ENCODE results near the gene PPP1R14D.

PPP1R14D gene

DNA sequence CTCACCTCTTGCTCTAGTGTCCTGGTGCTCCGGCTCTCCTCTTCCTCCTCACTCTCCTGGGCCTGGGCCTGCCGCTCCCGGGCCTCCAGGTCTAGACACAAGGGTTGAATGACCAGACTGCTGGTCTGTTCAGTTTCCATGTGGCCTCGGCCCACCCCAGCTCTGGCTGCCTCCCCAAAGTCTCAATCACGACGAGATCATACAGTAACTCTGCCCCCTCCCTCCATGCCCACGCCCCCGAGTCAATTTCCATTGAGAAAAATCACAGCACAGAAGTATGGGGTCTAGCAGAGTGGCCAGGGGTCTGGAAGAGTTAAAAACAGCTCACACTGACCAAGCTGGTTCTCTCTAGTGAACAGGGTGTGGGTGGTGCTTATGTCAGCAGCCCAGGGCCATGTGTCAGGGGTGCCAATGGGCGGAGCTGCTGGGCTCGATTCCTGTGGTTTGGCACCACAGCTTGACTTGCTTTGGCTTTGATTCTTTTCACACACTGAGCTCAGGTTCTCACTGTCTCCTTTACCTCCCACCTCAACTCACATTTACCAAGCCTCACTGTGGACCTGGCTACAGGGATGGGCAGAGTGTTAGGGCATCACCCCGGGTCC is 51.9 kb downstream of the PPP1R14D start:
- peak; percentile 75 for DNase-seq

DNA sequence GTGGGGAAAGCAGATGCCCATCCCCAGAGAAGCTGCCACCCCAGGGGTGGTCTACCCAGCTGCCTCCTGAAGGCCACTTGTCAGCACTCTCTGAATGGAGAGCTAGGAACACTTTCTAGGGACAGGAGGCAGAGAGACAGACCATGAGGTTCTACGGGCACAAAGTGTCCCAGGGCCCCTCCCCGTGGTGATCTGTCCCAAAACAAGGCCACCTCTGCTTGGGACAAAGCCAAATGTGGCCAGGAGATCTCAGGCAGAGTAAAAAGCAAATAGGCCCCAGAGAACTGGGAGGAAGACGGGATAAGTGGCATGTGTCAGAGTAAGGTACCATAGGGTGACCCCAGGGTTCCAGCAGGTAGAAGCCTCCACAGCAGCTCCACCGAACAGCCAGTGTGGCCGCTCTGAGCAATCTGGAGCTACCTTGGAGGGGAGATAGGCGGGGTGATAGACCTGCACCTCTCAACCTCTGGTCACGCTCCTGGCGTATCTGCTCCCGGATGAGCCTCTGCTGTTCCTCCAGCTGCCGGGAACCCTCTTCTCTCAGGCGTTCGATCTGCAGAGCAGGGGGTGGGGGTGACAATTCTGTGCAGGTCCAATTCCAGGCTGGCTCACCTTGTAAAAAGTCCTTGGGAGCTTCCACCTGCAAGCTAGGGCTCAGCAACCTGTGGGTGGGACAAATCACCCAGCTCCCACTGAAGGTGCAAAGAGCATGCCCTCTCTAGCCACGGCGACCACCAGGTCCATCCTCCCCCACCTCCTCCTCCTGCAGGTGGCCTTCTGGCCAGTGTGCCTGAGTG is 52.6 kb downstream of the PPP1R14D start:
- no peak for DNase-seq

DNA sequence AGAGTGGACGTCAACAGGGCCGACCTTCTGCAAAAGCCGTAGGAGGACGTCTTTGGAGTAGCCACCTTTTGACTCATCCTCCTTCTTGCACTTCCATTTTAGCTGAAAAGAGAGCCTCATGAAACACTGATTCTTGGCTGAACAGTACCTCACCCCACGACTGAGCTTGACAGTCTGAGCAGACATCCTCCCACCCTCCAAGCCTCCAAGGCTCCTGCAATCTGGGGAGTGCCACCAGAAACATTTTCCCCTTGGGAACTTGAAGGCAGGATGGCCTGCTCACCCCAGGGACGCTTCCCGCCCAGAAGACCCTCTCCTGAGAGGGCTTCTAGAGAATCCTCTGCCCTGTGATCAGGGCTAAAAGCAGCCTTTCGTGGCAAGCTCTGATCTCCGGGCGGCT is 53.5 kb downstream of the PPP1R14D start:
- DNase-seq: no peak

DNA sequence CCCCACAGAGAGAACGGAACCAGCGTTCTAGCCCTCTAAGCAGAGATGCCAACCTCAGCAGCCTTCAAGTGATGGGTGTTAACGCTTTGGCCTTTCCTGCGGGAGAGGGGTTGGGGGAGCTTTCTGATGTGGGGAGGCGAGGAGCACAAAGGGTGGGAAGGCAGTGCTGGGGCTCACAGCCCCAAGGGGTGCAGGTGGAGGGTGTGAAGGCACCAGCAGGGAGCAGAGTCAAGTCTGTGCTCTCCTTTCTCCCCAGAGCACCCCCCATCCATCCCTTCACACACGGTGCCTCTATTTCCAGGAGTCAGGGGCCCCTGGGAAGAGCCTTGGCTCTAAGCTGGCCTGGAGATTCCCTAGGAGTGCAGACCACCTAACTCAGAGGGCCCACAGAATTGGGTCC is 54.6 kb downstream of the PPP1R14D start:
- no peak for DNase-seq

DNA sequence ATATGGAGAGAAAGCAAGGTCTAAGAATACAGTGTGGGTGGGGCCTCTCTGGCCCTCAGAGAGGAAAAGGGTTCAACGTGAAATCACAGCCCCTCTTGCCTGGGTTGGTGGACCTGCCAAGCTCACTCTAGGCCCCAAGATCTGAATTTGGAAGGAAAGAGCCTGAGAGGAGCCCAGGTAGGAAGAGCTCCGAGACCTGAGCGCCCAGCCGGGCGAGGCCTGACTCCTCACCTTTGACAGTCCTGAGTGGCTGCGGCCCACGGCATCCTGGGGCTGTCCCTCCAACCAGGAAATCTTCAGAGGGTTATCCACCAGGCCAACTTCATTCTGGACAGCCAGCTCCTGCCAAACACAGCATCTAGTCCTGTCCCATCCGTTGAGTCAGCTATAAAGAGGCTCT is 55.0 kb downstream of the PPP1R14D start:
- DNase-seq: no peak

DNA sequence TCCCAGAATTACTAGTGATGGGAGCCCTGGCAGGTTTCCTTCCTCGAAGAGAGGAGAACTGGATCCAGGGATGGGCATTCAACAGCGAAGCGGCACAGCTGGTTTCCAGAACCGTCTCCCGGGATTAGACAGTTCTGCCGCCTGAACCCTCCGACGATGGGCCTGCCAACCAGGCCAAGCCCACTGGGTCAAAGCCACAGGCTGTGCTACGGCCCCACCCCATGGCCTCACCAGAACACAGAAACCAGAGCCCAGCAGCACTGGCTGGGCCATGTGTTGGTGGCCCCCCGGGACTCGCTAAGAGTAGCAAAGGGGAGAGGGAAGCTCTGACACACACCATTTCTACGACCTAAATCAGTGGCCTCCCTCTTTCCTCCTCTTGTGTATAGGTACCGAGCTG is 56.5 kb downstream of the PPP1R14D start:
- DNase-seq: no peak

DNA sequence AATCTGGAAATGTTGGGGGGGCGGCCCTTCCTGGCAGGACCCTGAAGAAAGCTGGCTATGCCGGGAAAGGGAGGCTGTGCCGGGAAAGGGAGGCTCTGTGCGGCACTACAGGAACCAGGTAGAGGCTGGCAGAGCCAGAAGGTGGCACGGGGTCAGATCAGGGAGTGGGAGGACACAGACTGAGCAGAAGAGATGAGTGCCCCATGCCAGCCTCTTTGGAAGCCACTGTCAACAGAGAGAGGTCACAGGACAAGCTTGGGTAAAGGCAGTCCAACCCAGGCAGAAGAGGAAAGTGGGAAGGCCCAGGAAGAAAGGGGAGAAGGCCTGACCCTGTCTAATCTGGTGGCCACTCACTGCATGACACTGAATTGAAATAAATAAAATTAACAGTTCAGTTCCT is 57.3 kb downstream of the PPP1R14D start:
- no peak for DNase-seq

DNA sequence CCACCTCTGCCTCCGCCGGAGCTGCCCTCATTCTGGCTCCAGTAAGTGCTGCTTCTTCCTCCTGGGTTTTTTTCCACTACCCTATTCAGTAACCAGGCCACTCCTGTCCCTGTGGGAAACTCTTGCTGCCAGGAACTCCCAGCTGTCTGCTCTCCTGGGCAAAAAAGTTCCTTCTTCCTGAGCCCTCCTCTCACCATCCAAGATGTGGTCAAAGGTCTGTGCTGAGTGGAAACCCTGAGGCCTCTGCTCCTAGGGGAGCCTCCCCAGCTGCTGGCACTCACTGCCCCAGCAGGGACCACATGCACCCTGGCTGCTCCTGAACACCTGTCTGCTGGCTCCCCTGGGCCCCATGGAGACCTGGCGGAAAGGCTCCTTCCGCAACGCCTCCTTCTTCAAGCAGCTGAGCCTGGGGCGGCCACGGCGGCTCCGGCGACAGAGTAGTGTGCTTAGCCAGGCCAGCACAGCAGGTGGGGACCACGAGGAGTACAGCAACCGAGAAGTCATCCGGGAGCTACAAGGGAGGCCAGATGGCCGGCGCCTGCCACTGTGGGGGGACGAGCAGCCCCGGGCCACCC is 58.3 kb downstream of the PPP1R14D start:
- no peak for DNase-seq

DNA sequence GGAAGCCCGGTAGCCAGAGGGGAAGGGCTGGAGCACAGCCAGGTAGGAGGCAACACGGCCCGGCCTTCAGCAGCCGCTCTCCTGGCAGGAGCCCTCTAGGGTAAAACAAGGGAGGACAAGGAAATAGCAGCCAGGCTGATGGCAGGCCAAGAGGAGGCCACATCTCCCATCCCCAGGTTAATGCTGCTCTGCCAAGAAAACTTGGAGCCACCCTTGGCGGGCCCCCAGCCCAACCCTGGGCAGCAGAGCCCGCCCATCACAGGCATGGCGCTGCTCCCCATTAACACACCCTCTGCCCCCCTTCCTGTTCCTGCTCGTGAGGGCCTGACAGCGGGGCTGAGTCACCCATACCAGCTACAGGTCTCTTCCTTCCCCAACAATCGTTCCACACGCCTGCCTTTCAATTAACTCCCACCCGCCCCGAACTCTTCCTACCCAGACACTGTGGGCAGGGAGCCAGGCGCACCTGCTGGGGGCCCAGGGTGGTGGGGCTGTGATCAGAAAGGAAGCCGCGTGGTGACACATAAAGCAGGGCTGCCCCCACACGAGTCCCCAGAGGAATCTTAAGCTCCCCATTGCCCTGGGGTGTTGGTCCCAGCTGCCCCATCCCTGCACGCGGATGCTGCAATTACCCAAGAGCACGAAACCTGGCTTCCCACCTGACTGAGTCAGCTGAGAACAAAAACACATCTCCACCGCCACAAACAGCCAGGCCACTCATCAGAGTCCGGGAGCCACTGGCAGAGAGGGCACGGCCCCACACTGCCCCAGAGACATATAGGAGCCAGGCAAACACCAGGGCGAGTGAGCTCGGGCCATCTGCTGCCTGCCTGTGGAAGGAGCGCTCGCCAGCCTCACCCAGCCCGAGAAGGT is 59.0 kb downstream of the PPP1R14D start, which contains the start of gene C15orf62:
TSS of gene C15orf62 (plus strand) at position 707 of the 873 bp plus-strand sequence. CDS start 516 bp downstream, outside the sequence.
- DNase-seq: peak; percentile 63

DNA sequence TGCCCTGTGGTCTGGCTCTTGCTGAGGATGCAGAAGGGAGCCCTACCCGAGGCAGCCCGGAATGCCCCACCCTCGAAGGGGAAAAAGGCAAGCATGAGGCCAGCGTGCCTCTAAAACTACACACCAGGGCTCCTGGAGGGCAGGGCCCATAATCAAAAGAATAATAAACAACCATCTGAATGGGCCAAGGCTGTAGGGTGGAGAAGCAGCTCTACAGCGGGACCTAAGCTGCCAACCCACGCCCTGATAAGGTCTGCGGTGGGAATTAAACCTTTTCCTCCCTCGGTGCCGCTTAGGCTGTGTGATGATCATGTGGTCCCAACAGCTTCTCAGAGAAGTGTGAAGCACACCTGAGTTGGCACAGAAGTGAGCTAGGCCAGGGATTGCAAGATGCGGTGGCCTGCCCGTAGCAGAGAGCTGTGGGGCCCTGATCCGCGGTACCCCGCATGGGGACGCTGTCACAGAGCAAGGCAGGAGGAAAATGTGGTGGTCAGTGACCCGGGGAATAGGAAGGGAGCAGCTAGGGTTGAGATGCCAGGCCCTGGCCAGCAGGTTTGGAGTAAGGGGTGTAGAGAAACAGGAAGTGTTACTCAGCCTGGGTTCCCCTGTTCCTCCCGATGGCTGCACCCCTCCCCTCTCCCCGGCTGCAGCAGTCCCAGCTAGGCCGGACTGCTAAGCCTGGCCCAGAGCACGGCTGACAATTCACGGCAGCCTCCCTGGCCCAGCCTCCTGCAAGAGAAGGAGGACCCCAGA is 59.8 kb downstream of the PPP1R14D start:
- peak; percentile 87 for DNase-seq

DNA sequence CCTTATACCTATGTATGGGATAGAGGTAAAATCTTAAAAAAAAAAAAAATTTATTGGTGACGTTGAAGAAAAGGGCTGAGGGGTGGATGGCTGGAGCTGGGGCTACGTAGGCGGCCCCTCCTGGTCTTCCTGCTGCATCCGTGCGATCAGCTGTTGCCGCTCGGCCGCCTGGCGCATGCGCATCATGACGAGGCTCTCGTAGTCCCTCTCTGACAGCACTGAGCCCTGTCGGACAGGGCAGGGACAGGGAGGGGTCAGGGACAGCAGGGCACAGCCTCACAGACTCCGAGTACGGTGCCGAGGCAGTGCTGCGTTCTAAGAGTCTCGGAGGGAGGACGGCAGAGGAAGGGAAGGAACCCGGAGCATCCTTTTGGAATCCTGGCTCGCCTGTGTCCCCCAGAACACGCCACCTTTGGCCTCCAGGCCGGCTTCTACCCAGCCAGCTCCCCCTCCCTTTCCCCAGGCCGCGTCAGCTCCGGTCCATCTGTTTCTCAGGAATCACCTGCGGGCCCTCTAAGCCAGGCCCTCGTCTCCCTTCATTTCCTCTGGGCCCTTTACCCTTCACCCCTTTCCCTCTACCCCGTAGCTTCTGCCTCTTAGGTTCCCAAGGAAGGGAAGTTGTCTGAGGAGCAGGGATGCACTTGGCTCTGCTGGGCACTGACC is 60.5 kb downstream of the PPP1R14D start:
- DNase-seq: no peak

DNA sequence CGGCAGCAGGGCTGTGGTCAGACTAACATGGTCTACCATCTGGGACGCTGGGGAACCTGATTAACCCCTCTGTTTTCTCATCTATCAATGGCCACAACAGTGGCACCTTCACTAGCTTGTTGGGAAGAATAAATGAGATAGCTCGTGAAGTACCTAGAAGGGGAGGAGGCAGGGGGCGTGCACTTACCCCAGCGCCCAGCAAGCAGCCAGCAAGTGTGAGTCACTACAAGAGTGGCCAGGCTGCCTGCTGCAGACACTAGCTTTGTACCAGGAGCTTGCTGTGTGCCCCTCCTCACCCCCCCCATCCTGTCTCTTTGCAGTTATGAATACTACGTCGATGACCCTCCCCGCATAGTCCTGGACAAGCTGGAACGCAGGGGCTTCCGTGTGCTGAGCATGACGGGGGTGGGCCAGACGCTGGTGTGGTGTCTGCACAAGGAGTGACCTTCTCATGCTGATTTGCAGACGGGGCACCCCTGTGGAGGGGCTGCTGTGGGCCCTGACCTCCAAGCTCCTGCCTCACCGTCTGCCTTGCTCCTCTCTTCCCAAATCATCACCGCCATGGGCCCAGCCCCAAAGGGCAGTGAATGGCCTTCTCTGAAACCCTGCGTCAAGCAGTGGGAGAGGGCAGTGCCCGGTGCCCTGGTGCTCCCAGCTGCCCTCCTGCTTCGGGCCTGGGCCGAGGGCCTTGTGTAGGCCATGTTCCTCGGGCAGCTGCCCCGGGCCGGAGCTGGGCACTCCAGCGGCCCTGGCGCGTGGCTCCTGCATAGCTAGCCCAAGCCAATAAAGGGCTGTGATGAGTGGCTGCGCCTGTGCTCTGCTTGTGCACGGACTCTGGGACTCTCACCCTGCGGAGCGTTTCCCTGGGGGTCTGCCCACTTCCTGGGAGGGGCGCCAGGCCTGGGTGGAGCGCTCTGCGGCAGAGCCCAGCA is 61.3 kb downstream of the PPP1R14D start:
- peak; percentile 88 for DNase-seq

DNA sequence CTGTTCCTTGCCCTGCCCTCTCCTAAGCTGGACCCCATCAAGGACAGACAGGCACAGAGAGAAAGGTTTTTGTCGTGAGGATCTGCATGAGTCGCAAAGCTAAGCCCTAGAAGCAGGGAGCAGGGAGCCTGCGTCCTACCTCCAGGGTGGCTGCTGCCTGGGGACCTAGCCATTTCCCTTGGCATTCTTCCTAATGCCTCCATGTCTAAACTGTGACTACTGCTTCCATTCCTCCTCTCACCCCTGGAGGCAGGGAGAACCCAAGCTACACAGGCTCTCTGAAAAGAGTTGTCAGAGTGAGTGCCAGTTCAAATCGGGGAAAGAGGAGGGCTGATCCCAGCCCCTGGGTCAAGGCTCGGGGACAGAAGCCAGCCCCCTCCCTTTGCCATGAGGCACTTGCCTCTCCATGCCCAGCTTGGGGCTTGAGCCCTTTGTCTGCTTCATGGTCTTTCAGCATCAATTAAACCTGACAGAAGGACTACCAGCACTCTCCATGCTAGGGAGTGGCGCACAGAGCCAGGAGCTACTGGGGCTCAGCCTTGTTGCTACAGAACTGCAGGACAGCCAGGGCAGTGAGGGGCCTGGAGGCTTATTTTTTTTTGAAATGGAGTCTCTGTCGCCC is 62.2 kb downstream of the PPP1R14D start:
- no peak for DNase-seq

Measured in hematopoietic multipotent progenitor cell treated with erythropoietin and hydrocortisone succinate and interleukin-3 and kit ligand, for 8 days (in vitro differentiated cells).